H1 (cell line): ENCODE data around the gene KLHL29. TPM values are rescaled to one million over a fixed set of nuclear protein-coding genes. Genes with fewer than 3 reads are reported as not detected.

ENCODE experiments used
- ATF2 ChIP-seq: IDR thresholded peaks from 2 replicates; pipeline ENCODE4 v1.6.1; 2012; ENCODE audit warnings: low read length, inconsistent platforms
- CEBPB ChIP-seq: IDR thresholded peaks from 2 replicates; pipeline ENCODE4 v1.6.1; 2012; ENCODE audit warnings: low read depth, low read length
- CREB1 ChIP-seq: IDR thresholded peaks from 2 replicates; pipeline ENCODE4 v1.6.1; 2012; ENCODE audit warnings: inconsistent platforms
- GTF2F1 ChIP-seq: IDR thresholded peaks from 2 replicates; pipeline ENCODE4 v1.6.1; 2012; ENCODE audit warnings: low read depth, low read length, improper control_type of control experiment, borderline replicate concordance
- NRF1 ChIP-seq: IDR thresholded peaks from 2 replicates; pipeline ENCODE4 v1.6.1; 2011; ENCODE audit warnings: mild to moderate bottlenecking, low read depth, low read length, improper control_type of control experiment
- PHF8 ChIP-seq: fragments of 200-600 bp; sonication (generic); conservative IDR thresholded peaks from 2 replicates; pipeline ENCODE4 v1.7.1; 2012; ENCODE audit warnings: low read depth, mild to moderate bottlenecking, inconsistent platforms, low read length, moderate library complexity
- YY1 ChIP-seq: IDR thresholded peaks from 2 replicates; pipeline ENCODE4 v1.6.1; 2011; ENCODE audit warnings: low read depth, mild to moderate bottlenecking, low read length
- polyA plus RNA-seq, 7 experiments: library from polyadenylated mRNA; depleted of rRNA in 3 of 7; stranded (reverse) in 5 of 7; unstranded in 2 of 7; fragments of >200 nt in 5 of 7; fragments of 200-250 nt in 2 of 7; gene quantifications; 1 replicate in 5 of 7; 2 replicates in 1 of 7; 4 replicates in 1 of 7; pipeline versions ENCODE4 v1.2.1 to v1.2.3, GENCODE V29; 2011 to 2013; ENCODE audit warnings: missing spikeins in 2 of 7, mixed read lengths in 2 of 7
- total RNA-seq: library from RNA; stranded (reverse); fragmentation: NEBNext Ultra II Directional; extraction: Animal tissue kit (Norgen Biotek cat#: 25700); gene quantifications from 2 replicates; pipeline ENCODE4 v1.2.1, GENCODE V29; 2021
- TF ChIP-seq, protein P1 (sequence below): IDR thresholded peaks from 2 replicates; pipeline ENCODE4 v1.6.1; 2012; ENCODE audit warnings: inconsistent platforms

The KLHL29 gene
- total and polyA plus RNA-seq, 2 of the 8 experiments (the other 6 are each of a cell fraction or from before 2014, with no cell fraction given): 1.1 to 4.7 TPM

- TF ChIP-seq GTF2F1 (no peak), ATF2 (no peak), YY1 (no peak), NRF1 (no peak), PHF8 (no peak), CEBPB (no peak), CREB1 (peak; percentile 42; the same call in 1 of the 2 replicates)
- TF ChIP-seq, protein P1, sequence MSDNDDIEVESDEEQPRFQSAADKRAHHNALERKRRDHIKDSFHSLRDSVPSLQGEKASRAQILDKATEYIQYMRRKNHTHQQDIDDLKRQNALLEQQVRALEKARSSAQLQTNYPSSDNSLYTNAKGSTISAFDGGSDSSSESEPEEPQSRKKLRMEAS: peak; percentile 56; the same call in 1 of the 2 replicates
Measured at GRCh38 chr2:23662941-23663920, 278.3 kb downstream of the KLHL29 start (continued).
